Keratinocyte (primary cell): Measurements from ENCODE around the gene S100B. TPM values are rescaled to one million over a fixed set of nuclear protein-coding genes. Genes with fewer than 3 reads are reported as not detected.

Experiments
- DNase-seq: peaks from one replicate; pipeline ENCODE4 v3.0.0-alpha.2; 2011; ENCODE audit warnings: low read depth, missing footprints, low spot score
- FAIRE-seq: peaks from 2 replicates; lab custom pipeline; 2011; peaks lifted over from hg19 to GRCh38; lab: Jason Lieb, UNC
- H2AFZ ChIP-seq: 2 replicates; pipeline ENCODE4 v1.6.0; 2012; ENCODE audit warnings: low read length, control low read depth, inconsistent platforms; ENCODE audit not compliant: control insufficient read depth
- H3K27ac ChIP-seq: 2 replicates; pipeline ENCODE4 v1.5.1; 2011; ENCODE audit warnings: low read length; ENCODE audit not compliant: control insufficient read depth, insufficient read depth
- H3K27me3 ChIP-seq: 3 replicates; pipeline ENCODE4 v1.6.0; 2011; ENCODE audit warnings: low read length; ENCODE audit not compliant: control insufficient read depth, insufficient read depth; ENCODE audit errors: extremely low read depth
- H3K36me3 ChIP-seq, 2 experiments: 2 replicates in 1 of 2; 3 replicates in 1 of 2; pipeline ENCODE4 v1.5.1; 2011; ENCODE audit warnings: low read length in 2 of 2, mild to moderate bottlenecking in 1 of 2; ENCODE audit not compliant: control insufficient read depth in 2 of 2, insufficient read depth in 2 of 2; ENCODE audit errors: extremely low read depth in 1 of 2
- H3K4me1 ChIP-seq: 3 replicates; pipeline ENCODE4 v1.5.1; 2011; ENCODE audit warnings: low read length; ENCODE audit not compliant: control insufficient read depth, insufficient read depth; ENCODE audit errors: extremely low read depth
- H3K4me2 ChIP-seq: 3 replicates; pipeline ENCODE4 v1.6.0; 2011; ENCODE audit warnings: low read depth, low read length; ENCODE audit not compliant: control insufficient read depth, insufficient read depth; ENCODE audit errors: extremely low read depth
- H3K4me3 ChIP-seq, 3 experiments: fragments of 200-600 bp in 1 of 3; sonication (generic) in 1 of 3; 2 replicates in 2 of 3; 3 replicates in 1 of 3; pipeline ENCODE4 v1.5.1; 2011 to 2016; ENCODE audit warnings: low read length in 3 of 3, mild to moderate bottlenecking in 3 of 3, control low read depth in 2 of 3, inconsistent platforms in 1 of 3, low read depth in 1 of 3, mixed read lengths in 1 of 3, mixed run types in 1 of 3, moderate library complexity in 1 of 3; ENCODE audit not compliant: control insufficient read depth in 2 of 3, insufficient read depth in 2 of 3; ENCODE audit errors: extremely low read depth in 1 of 3
- H3K79me2 ChIP-seq: 2 replicates; pipeline ENCODE4 v1.6.0; 2012; ENCODE audit warnings: low read length; ENCODE audit not compliant: control insufficient read depth, insufficient read depth
- H3K9ac ChIP-seq: 3 replicates; pipeline ENCODE4 v1.6.0; 2011; ENCODE audit warnings: low read length; ENCODE audit not compliant: control insufficient read depth, insufficient read depth; ENCODE audit errors: extremely low read depth
- H3K9me1 ChIP-seq: 3 replicates; pipeline ENCODE4 v1.6.0; 2011; ENCODE audit warnings: low read length; ENCODE audit not compliant: control insufficient read depth, insufficient read depth; ENCODE audit errors: extremely low read depth
- H3K9me3 ChIP-seq: 2 replicates; pipeline ENCODE4 v1.5.1; 2012; ENCODE audit warnings: low read depth, low read length; ENCODE audit not compliant: control insufficient read depth
- H4K20me1 ChIP-seq: 3 replicates; pipeline ENCODE4 v1.6.0; 2011; ENCODE audit warnings: low read length; ENCODE audit not compliant: control insufficient read depth, insufficient read depth; ENCODE audit errors: extremely low read depth
- CTCF ChIP-seq, 3 experiments: IDR thresholded peaks in 1 of 3; conservative IDR thresholded peaks in 1 of 3; optimal IDR thresholded peaks in 1 of 3; 2 replicates in 2 of 3; 3 replicates in 1 of 3; pipeline versions ENCODE3 to v1.5.1; 2011; ENCODE audit warnings: low read length in 3 of 3, mild to moderate bottlenecking in 3 of 3, moderate library complexity in 2 of 3, control low read depth in 1 of 3, inconsistent platforms in 1 of 3; ENCODE audit not compliant: insufficient read depth in 2 of 3; ENCODE audit errors: extremely low read depth in 1 of 3
- EZH2 ChIP-seq: IDR thresholded peaks from one replicate; pipeline ENCODE4 v1.6.1; 2012; ENCODE audit warnings: inconsistent platforms, mild to moderate bottlenecking, low read length, moderate library complexity
- dilution Hi-C: fragments of 300-500 bp; cut with MboI; formaldehyde crosslinking; loops from one replicate; pipeline ENCODE4 v1.7.0; 2020; ENCODE audit warnings: low sequenced_read_pairs; ENCODE audit not compliant: extremely low pct_ligation_motif_present
- polyA plus RNA-seq, 5 experiments: library from polyadenylated mRNA; depleted of rRNA in 3 of 5; stranded (reverse) in 3 of 5; stranded (forward) in 1 of 5; unstranded in 1 of 5; fragments of >200 nt; gene quantifications; 1 replicate in 1 of 5; 2 replicates in 3 of 5; 3 replicates in 1 of 5; pipeline versions ENCODE4 v1.2.1 to v1.2.3, GENCODE V29; 2011 to 2012; ENCODE audit warnings: missing spikeins in 2 of 5, low read depth in 1 of 5, low replicate concordance in 1 of 5

Gene S100B
- polyA plus RNA-seq, 1 donor (not counting 4 experiments of a cell fraction or from before 2014, with no cell fraction given): not detected

- no peaks in the 10 kb centered on the region for H3K9me3 ChIP-seq
- H3K4me3 ChIP-seq: no peak overlapping the region
- H2AFZ ChIP-seq: no peak overlapping the region
- H3K27me3 ChIP-seq: no peaks in the 10 kb centered on the region
- FAIRE-seq (no peak), DNase-seq (no peak)
- TF ChIP-seq EZH2: no peak
- no peaks in the 10 kb centered on the region for H3K9me1 ChIP-seq
- dilution Hi-C loops: no loop called here
- no peaks in the 10 kb centered on the region for H3K4me1 ChIP-seq
- no peaks in the 10 kb centered on the region for H3K79me2 ChIP-seq
- H3K4me2 ChIP-seq: no peak overlapping the region
- H3K27ac ChIP-seq: no peak overlapping the region
- no peaks in the 10 kb centered on the region for H3K36me3 ChIP-seq
- no peak overlapping the region for H3K9ac ChIP-seq
- H4K20me1 ChIP-seq: no peaks in the 10 kb centered on the region
Observed at GRCh38 chr21:46617267-46618051, 12.6 kb upstream of the S100B start.

GRCh38 chr21:46616656-46617055, 11.8 kb upstream of the S100B start:
- Histone ChIP-seq H3K36me3 (no peaks in the 10 kb centered on the region), H3K9me3 (no peaks in the 10 kb centered on the region), H3K9me1 (no peaks in the 10 kb centered on the region), H4K20me1 (no peaks in the 10 kb centered on the region), H2AFZ (no peak overlapping the region), H3K4me1 (no peaks in the 10 kb centered on the region), H3K4me3 (no peak overlapping the region), H3K4me2 (no peak overlapping the region), H3K9ac (no peak overlapping the region), H3K27ac (no peak overlapping the region), H3K27me3 (no peaks in the 10 kb centered on the region), H3K79me2 (no peaks in the 10 kb centered on the region)
- TF ChIP-seq EZH2 (no peak), CTCF (optimal IDR thresholded peaks at IDR 0.05 in 1 of 3, IDR thresholded peaks at IDR 0.05 in 1 of 3, conservative IDR thresholded peaks at IDR 0.05 in 1 of 3; ENCODE audit: extremely low read depth in 1 of 3, insufficient read depth in 2 of 3, low read length in 3 of 3) (no peak)
- no peak for FAIRE-seq
- no peak for DNase-seq
- dilution Hi-C loops: no loop called here
